Activated CD4-positive, alpha-beta T cell treated with anti-CD3 and anti-CD28 coated beads, Interleukin-2, amount 10 ng/mL, durations not matched to agents 24 days and 14 days (primary cell): ENCODE results near the gene SLC25A33. TPM values are rescaled to one million over a fixed set of nuclear protein-coding genes. Genes with fewer than 3 reads are reported as not detected.

ENCODE experiments used
- DNase-seq: peaks from one replicate; pipeline ENCODE4 v3.0.0; 2022
- H3K27ac Mint-ChIP-seq: one replicate; pipeline ENCODE4 v1.8.0; 2022; ENCODE audit warnings: mild to moderate bottlenecking, mixed read lengths
- H3K27me3 Mint-ChIP-seq: one replicate; pipeline ENCODE4 v1.8.0; 2022; ENCODE audit warnings: mixed read lengths
- H3K36me3 Mint-ChIP-seq: one replicate; pipeline ENCODE4 v1.8.0; 2022; ENCODE audit warnings: low read depth, mild to moderate bottlenecking, mixed read lengths
- H3K4me1 Mint-ChIP-seq: one replicate; pipeline ENCODE4 v1.8.0; 2021; ENCODE audit warnings: mixed read lengths
- H3K4me3 Mint-ChIP-seq: one replicate; pipeline ENCODE4 v1.8.0; 2022; ENCODE audit warnings: mild to moderate bottlenecking, moderate library complexity, mixed read lengths
- H3K9me3 Mint-ChIP-seq: one replicate; pipeline ENCODE4 v1.8.0; 2021; ENCODE audit warnings: mixed read lengths
- intact Hi-C: fragments of 100-400 bp; cut with micrococcal nuclease; formaldehyde crosslinking; loops from one replicate; pipeline ENCODE4 v1.15.1; 2023
- total RNA-seq: library from RNA; stranded (reverse); gene quantifications from 2 replicates; pipeline ENCODE4 v1.2.3, GENCODE V29; 2022

The SLC25A33 gene
- total RNA-seq, 1 donor from 2014 or later: 11.4 TPM

DNA sequence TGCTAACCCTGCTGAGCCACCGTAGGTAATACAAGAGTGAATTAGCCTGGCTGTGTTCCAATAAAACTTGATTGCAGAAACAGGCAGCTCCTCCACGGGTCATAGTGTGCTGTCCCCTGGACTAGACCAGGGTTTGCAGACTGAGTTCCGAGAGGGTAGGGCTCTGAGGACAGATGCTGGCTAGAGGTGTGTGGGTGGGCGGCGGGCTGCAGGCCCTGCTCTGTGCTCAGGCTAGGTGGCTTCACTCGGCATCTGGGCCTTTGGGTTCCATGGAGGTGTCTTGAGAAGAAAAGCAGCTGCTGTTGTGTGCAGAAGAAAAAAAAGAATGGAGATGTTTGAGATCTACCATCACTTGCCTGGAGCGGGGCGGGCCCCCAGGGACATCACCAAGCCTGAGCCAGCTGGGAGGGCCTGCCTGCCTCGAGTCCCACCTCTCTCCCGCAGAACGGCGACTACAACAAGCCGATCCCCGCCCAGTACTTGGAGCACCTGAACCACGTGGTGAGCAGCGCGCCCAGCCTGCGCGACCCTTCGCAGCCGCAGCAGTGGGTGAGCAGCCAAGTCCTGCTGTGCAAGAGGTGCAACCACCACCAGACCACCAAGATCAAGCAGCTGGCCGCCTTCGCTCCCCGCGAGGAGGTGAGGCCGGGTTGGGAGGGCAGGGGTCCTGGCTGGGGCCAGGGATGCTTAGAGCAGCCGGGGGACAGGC is 57.3 kb downstream of the SLC25A33 start:
- H3K4me1 Mint-ChIP-seq: peaks cover 9% of the 10 kb centered on the region
- no peaks in the 10 kb centered on the region for H3K27me3 Mint-ChIP-seq
- DNase-seq: no peak
- H3K4me3 Mint-ChIP-seq: no peak overlapping the region
- H3K9me3 Mint-ChIP-seq: no peaks in the 10 kb centered on the region
- H3K27ac Mint-ChIP-seq: no peak overlapping the region
- intact Hi-C loops: no loop called here
- H3K36me3 Mint-ChIP-seq: peaks cover 12% of the 10 kb centered on the region

DNA sequence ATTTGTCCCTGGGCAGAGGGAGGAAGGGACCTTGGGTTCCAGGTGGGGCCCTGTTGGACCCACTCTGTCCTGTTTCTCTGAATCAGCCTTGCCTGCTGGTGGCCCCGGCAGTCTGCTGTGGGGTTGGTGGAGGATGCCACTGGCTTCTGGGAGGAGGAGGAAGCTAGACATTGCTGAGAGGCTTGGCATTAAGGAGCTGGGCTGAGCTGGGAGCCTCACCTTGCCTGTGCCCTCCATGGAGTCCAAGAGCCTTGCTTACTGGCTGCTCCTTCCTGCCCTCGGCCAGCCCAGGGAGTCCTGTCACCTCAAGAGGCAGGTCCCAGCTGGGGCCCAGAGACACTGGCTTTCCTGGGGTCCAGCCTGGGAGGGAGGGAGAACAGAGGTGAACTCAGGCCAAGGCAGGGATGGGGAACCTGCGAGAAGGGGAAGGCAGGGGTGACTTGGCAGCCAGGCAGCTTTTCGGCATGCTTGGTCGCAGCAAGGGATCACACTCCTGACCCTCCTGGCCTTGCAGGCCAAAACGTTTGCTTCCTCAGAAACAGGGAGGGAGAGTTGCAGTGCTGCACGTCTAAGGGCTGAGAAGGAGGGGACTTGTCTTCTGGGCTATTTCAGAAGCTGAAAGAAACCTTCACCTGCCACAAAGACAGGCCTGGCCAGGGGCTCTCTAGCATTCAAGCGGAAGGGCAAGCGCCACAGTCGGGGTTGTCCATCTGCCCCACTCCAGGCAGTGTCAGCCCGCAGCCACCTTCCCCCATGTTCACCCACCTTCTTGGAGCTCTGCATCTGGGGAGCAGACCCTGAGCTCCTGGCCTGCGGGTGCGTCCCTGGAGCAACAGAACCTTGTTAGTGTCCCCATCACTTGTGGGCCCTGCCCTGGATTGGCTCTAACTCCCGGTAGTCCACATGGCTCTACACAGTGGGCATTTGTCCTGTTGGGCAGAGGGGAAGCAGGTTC is 58.4 kb downstream of the SLC25A33 start:
- Mint-ChIP-seq H3K4me3 (no peak overlapping the region), H3K27ac (peak overlapping the region; percentile 15), H3K27me3 (no peaks in the 10 kb centered on the region), H3K9me3 (no peaks in the 10 kb centered on the region), H3K36me3 (peaks cover 12% of the 10 kb centered on the region), H3K4me1 (peaks cover 9% of the 10 kb centered on the region)
- no peak for DNase-seq
- intact Hi-C loops: no loop called here

DNA sequence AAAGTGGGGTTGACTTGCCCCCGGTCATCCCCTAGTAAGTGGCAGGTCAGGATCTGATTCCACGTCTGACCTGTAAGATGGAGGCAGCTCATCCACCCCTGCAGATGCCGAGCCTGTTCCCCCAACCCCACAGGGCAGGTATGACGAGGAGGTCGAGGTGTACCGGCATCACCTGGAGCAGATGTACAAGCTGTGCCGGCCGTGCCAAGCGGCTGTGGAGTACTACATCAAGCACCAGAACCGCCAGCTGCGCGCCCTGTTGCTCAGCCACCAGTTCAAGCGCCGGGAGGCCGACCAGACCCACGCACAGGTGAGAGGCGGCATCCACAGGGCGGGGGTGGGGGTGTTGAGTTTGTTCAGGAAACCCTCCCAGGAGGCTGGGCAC is 59.0 kb downstream of the SLC25A33 start:
- Mint-ChIP-seq H3K36me3 (peaks cover 12% of the 10 kb centered on the region), H3K27ac (no peak overlapping the region), H3K9me3 (no peaks in the 10 kb centered on the region), H3K4me3 (no peak overlapping the region), H3K4me1 (peaks cover 4% of the 10 kb centered on the region), H3K27me3 (no peaks in the 10 kb centered on the region)
- no peak for DNase-seq
- intact Hi-C loops: no loop called here

DNA sequence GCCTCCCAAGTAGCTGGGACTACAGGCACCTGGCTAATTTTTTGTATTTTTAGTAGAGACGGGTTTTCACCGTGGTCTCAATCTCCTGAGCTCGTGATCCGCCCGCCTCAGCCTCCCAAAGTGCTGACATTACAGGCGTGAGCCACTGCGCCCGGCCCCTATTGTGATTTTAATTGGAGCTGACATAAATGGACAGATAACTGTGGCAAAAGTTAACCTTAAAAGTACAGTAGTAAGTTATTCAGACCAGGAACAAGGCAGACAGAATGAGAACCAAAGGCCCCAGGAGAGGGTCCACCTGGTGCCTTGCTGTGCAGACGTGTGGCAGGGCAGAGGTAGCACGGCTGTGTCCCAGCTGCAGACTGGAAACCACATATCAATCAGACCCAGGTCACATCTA is 60.5 kb downstream of the SLC25A33 start:
- H3K4me3 Mint-ChIP-seq: no peak overlapping the region
- peaks cover 12% of the 10 kb centered on the region for H3K36me3 Mint-ChIP-seq
- DNase-seq: no peak
- H3K9me3 Mint-ChIP-seq: no peaks in the 10 kb centered on the region
- no peaks in the 10 kb centered on the region for H3K4me1 Mint-ChIP-seq
- no peaks in the 10 kb centered on the region for H3K27me3 Mint-ChIP-seq
- intact Hi-C loops: no loop called here
- no peak overlapping the region for H3K27ac Mint-ChIP-seq

DNA sequence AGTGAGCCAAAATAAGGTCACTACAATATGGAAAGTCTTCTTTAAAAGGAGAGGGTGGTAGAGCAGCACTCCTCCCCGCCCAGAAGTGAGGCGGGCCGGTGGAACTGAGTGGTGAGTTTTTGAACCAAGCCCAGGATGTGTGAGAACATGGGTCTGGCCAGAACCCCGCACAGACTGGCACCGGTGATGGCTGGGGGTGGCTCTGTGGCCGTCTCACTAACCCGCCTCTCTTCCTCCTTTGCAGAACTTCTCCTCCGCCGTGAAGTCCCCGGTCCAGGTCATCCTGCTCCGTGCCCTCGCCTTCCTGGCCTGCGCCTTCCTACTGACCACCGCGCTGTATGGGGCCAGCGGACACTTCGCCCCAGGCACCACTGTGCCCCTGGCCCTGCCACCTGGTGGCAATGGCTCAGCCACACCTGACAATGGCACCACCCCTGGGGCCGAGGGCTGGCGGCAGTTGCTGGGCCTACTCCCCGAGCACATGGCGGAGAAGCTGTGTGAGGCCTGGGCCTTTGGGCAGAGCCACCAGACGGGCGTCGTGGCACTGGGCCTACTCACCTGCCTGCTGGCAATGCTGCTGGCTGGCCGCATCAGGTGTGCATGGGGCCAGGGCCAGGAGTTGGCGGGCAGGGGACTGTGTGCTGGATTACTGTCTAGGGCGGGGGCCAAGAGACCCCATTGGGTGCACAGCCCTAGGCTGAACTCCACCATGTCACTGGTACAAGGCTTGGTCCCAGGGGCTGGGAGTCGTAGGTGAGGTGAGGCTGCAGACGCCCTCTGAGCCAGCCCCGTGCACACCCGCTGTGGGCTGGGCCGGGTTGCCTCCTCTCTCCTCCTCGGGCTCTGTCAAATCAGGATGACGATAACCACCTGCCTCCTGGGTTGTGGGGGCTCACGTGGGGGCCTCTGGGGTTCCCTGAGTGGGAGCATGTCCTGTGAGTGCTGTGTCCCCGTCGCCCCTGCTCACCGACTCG is 61.9 kb downstream of the SLC25A33 start:
- Mint-ChIP-seq H3K27me3 (no peaks in the 10 kb centered on the region), H3K4me1 (no peaks in the 10 kb centered on the region)

DNA sequence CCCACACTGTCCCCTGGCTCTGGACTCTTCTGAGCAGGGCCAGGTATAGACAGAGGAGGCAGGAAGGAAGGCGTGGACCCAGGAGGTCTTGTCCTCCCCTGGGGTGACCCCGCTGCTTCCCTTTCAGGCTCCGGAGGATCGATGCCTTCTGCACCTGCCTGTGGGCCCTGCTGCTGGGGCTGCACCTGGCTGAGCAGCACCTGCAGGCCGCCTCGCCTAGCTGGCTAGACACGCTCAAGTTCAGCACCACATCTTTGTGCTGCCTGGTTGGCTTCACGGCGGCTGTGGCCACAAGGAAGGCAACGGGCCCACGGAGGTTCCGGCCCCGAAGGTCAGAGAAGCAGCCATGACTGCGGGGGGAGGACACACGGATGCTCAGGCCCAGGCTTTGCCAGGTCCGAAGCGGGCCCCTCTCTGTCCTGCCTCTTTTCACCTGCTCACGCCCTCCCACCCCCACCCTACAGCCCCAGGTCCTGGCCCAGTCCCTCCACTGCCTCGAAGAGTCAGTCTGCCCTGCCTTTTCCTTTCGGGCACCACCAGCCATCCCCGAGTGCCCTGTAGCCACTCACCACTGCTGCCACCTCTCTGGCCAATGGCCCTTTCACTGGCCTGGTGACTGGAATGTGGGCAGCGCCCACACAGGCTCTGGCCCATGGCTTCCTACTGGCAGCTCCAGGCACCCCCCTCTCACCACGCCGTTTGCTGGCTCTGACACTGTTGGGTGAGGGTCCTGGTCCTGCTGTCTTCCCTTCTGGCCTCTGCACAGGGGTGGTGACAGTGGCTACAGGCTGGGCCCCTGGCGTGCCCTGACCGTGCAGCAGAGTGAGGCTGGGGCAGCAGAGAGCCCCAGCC is 62.9 kb downstream of the SLC25A33 start:
- no peak overlapping the region for H3K4me3 Mint-ChIP-seq
- peaks cover 15% of the 10 kb centered on the region for H3K36me3 Mint-ChIP-seq
- no peak overlapping the region for H3K27ac Mint-ChIP-seq
- no peaks in the 10 kb centered on the region for H3K9me3 Mint-ChIP-seq
- DNase-seq: no peak
- H3K4me1 Mint-ChIP-seq: no peaks in the 10 kb centered on the region
- no peaks in the 10 kb centered on the region for H3K27me3 Mint-ChIP-seq
- intact Hi-C loops: no loop called here

More for the DNA sequence above, 61.9 kb downstream of the SLC25A33 start:
- no peak for DNase-seq
- intact Hi-C loops: no loop called here
- Mint-ChIP-seq H3K36me3 (peaks cover 15% of the 10 kb centered on the region), H3K9me3 (no peaks in the 10 kb centered on the region), H3K27ac (no peak overlapping the region), H3K4me3 (no peak overlapping the region)

DNA sequence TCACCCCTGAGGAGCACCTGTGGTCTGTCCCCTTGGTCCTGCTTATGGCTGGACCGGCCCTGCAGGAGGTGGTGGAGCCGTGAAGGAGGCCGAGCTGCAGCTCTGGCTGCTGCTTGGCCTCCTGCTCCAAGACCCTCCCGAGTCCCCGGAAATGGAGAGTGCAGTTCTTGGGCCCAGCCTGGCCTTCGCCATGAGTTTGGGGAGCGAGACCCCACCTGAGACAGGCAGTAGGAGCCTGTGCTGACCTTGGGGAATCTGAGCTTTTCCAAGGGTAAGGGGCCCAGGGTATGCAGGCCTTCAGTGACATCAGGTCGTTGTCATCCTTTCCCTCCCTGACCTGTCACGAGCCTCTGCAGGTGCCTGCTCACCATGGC is 63.5 kb downstream of the SLC25A33 start:
- Mint-ChIP-seq H3K4me1 (no peaks in the 10 kb centered on the region), H3K27me3 (no peaks in the 10 kb centered on the region), H3K4me3 (no peak overlapping the region), H3K27ac (no peak overlapping the region), H3K9me3 (no peaks in the 10 kb centered on the region), H3K36me3 (peaks cover 15% of the 10 kb centered on the region)
- intact Hi-C loops: no loop called here
- no peak for DNase-seq

DNA sequence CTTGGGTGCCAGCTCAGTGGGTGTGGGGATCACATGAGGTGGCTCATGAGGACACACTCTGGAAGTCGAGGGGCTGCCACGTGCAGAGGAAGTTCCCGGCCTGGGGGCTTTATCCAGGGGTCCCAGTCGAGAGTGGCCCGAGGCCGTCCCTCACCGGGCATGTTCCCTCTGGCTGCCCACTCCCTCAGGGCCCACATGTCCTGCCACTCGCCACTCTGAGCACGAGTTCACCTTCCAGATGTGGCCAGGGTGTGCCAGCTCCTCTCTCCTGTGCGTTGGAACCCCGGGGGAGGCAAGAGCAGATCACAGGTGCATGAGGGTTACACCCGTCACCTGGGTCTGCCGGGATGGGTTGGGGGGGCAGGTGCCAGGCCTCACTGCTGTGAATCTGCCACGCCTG is 64.0 kb downstream of the SLC25A33 start:
- Mint-ChIP-seq H3K9me3 (no peaks in the 10 kb centered on the region), H3K36me3 (peaks cover 13% of the 10 kb centered on the region), H3K27ac (no peak overlapping the region), H3K4me3 (no peak overlapping the region), H3K27me3 (no peaks in the 10 kb centered on the region), H3K4me1 (no peaks in the 10 kb centered on the region)
- no peak for DNase-seq
- intact Hi-C loops: no loop called here

DNA sequence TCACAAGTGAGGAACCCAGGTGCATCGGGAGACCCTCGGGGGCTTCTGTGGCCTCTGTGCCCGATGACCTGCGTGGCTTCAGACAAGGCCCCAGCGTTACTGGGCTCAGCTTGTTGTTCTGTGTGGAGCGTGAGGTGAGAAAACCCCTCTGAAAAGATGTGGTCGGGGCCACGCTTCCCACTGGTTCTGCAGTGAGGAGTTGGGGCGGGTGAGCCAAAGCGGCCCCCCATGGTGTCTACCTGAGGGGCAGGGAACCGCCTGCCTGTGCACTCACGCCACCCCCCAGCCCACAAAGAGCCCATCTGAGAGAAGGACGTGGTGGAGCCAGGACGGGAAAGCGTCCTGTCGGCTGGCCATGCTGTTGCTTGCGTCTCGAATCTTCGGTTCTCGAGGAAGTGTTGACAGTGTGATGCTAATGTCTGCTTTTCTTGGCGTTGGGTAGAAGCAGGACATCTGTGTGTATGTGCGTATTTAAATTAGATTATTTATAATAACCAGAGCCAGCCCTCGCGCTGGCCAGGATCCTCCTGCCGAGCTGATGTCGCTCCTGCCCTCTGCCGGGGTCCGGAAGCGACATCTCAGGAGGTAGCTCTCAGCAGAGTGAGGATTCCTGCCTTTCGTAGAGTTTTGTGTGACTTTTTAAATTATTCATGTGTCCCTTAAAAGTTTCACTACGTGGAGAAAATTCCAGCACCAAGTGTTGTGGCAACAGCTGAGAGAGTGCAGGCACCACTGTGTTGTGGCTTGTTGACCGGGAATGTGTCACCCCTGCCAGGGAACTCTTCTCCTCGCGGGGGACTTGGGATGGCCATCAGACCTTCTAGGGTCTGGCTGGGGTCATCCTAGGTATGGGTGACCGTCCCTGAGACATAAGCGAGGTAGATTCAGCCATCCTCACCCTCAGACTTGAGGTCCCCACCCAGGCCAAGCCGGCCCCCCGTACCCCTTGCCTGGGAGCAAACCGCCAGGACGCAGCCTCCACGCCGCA is 64.8 kb downstream of the SLC25A33 start:
- H3K4me3 Mint-ChIP-seq: no peak overlapping the region
- no peaks in the 10 kb centered on the region for H3K27me3 Mint-ChIP-seq
- no peaks in the 10 kb centered on the region for H3K9me3 Mint-ChIP-seq
- no peaks in the 10 kb centered on the region for H3K4me1 Mint-ChIP-seq
- H3K27ac Mint-ChIP-seq: no peak overlapping the region
- peaks cover 13% of the 10 kb centered on the region for H3K36me3 Mint-ChIP-seq
- DNase-seq: no peak
- intact Hi-C loops: no loop called here

DNA sequence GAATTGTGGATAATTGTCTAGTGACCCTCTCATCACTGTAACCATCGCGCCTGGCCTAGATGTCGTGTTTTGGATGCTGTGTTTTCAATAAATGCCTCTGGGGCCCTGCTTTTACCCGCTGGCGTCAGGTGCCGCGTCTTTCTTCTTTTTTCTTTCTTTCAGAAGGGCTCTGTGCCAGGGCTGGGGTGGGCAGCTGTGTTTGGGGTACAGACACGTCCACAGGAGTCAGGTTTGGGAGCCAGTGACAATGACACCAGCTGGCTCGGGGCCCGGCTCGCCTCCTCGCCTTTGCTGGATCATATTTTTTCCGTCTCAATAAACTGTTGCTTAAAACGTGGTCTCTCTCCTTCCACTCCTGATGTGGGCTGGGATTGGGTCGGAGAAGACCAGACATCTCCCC is 65.6 kb downstream of the SLC25A33 start:
- Mint-ChIP-seq H3K4me1 (no peaks in the 10 kb centered on the region), H3K27me3 (no peaks in the 10 kb centered on the region), H3K27ac (no peak overlapping the region), H3K4me3 (no peak overlapping the region), H3K9me3 (no peaks in the 10 kb centered on the region), H3K36me3 (peaks cover 8% of the 10 kb centered on the region)
- intact Hi-C loops: no loop called here
- DNase-seq: no peak

DNA sequence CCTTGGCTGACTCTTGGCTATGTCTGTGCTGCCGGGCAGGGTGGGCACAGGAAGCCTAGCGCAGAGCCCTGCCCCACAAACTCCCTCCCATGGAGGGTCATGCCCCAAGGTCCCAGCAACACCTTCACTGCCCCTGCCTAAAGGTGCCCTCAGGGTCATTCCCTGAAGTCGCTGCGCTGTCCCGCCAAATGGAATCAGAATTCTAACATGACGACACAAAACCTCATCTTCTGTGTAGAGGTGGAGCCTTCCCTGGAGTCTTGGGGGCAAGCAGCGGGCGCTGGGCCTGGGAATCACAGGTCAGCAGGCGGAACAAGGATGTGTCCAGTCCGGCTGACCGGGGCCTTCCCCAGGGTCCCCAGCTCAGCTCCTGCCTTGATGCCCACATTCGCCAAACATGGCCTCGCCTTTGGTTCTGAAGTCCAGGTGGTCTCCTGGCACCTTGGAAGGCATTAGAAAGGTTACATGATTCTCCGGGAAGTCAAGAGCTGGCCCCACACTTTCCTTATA is 66.7 kb downstream of the SLC25A33 start:
- Mint-ChIP-seq H3K36me3 (peaks cover 5% of the 10 kb centered on the region), H3K27me3 (no peaks in the 10 kb centered on the region), H3K4me3 (no peak overlapping the region), H3K4me1 (no peaks in the 10 kb centered on the region), H3K9me3 (no peaks in the 10 kb centered on the region), H3K27ac (no peak overlapping the region)
- DNase-seq: no peak
- intact Hi-C loops: no loop called here

DNA sequence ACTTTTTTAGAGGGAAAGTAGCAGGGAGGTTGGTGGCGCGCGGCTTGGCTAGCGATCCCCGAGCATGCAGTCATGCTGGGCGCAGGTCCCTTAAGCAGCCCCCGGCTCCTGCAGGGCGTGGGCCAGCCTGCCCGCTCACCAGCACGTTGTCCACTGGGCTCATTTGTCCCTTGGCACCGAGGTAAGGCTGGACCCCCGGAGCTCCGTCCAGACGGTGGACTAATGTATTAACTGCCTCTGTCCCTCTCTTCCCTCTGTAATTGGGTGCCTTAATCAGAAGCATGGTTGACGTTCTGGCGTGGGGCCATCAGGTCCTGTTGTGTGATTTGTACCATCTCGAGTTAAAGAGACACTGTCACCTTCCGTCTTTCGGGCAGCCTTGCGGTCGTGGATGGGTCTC is 67.2 kb downstream of the SLC25A33 start:
- DNase-seq: no peak
- Mint-ChIP-seq H3K27ac (no peak overlapping the region), H3K4me3 (no peak overlapping the region), H3K36me3 (peaks cover 6% of the 10 kb centered on the region), H3K27me3 (no peaks in the 10 kb centered on the region), H3K9me3 (no peaks in the 10 kb centered on the region), H3K4me1 (no peaks in the 10 kb centered on the region)
- intact Hi-C loops: no loop called here
